Prostate gland (tissue), 2 donors: Measurements from ENCODE around the gene DPP10.

Source experiments
- CTCF ChIP-seq, 4 experiments: fragments of 200-600 bp in 2 of 4; fragments of 450-650 bp in 2 of 4; sonication (generic) in 2 of 4; IDR thresholded peaks; 1 replicate in 3 of 4; 2 replicates in 1 of 4; pipeline ENCODE4 v1.5.1; 2016 to 2019; ENCODE audit warnings: antibody characterized with exemption in 4 of 4, mild to moderate bottlenecking in 2 of 4, moderate library complexity in 2 of 4
- POLR2A ChIP-seq: fragments of 450-650 bp; IDR thresholded peaks from one replicate; pipeline ENCODE4 v1.6.1; 2016; ENCODE audit warnings: antibody characterized with exemption, mild to moderate bottlenecking

- no peak for TF ChIP-seq CTCF (IDR thresholded peaks at IDR 0.05)
- TF ChIP-seq POLR2A = no peak
These were observed 791.7 kb downstream of the DPP10 start for GRCh38 chr2:115234186-115234585.
